CD4-positive, alpha-beta T cell treated with Interferon alpha-2 for 1 hour (primary cell): ENCODE results near the gene CHD5.

Source experiments
- DNase-seq, 2 donors: peaks; one replicate each; pipeline ENCODE4 v3.0.0-alpha.2; 2020 to 2022

Gene CHD5

DNA sequence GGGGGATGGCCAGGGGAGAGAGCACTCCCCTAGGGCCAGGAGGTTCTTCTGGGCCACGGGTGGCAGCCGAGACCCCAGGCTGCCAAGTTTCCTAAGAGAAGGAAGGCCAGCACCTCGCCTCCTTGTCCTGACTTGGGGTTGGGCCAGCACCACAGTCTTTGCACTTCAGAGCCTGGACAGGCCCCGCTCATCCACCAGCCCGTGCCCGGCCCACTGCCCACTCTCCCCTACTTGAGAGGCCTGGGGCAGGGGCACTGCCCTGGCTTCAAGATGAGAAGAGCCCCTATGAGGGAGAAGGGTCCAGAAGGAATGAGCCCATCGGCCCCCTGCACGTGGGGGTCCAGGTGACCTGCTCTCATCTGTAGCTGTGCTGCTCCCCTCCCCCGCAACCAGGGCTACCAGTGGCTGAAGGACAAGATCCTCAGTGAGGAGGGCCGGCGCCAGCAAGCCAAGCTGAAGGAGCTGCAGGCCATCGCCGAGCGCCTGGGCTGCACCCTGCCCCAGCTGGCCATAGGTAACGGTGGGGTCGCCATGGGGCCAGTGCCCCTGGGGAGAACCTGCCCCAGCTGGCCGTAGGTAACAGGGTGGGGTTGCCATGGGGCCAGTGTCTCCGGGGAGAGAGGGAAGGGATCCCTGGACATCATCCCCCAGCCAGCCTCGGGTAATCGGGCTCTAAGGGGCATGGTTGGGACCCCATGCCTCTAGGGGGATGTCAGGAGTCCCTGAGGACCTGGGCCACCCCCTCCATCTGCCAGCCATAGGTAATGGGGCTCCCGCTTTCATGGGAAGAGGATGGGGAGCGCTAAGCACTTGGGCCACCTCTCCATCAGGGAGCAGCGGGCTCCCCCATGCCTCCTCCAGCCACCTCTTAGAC lies 83.6 kb downstream of the CHD5 start:
- no peak for DNase-seq

DNA sequence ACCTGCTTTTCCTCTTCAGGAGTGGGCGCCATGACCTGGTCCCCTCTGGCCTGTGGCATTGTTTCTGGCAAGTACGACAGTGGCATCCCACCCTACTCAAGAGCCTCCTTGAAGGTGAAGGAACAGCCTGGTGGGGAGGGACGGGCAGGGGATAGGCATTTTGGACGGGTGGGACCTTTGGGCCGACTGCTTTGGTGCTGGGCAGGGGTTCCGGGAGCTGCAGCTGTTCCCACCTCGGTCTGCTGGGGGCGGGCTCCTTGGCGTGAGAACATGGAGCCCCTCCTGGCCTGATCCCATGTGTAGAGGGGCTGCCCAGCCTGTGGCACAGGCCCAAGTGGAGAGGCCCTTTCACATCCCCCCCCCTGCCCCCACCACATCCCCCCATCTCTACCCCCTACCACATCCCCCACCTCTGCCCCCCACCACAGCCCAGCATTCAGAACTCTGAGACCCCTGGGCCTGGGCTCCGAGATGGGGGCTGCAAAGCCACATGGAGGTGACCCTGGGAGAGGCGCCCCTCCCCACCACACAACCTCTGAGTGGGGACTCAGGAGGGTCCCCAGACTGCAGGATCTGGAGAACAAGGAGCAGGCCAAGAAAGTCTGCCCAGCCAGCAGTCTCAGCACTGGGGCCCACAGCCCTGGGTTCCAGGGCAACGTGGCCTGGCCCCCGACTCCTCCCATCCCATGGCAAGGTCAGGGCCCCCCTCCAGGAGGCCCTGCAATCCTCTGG lies 84.4 kb downstream of the CHD5 start:
- DNase-seq, result no peak

DNA sequence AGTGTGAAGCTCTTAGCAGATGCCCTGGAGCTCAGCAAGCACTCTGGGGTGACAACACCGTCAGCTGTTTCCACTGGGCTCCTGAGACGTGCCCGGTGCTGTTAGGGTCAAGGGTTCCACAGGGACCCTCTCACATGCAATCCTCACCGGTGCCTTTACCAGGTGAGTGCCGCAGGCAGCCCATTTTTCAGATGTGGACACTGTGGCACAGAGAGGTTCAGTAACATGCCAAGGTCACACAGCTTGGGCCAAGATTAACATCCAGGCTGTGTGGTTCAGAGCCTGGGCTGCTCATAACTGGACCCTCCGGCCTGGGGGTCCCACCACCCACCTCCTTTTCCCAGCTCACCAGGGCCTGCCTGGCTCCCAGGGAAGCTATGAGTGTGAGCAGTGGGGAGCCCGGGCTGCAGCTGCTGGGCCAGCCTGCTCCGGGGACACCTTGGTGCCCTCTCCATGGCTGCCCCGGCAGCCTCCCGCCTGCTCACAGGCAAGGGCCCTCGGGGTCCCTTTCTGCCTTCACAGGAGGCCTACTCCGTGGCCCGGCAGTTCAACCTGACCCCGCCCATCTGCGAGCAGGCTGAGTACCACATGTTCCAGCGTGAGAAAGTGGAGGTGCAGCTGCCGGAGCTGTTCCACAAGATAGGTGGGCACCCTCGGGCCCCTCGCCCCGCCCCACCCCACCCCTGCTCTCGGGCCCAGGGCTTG lies 85.2 kb downstream of the CHD5 start:
- no peak for DNase-seq

DNA sequence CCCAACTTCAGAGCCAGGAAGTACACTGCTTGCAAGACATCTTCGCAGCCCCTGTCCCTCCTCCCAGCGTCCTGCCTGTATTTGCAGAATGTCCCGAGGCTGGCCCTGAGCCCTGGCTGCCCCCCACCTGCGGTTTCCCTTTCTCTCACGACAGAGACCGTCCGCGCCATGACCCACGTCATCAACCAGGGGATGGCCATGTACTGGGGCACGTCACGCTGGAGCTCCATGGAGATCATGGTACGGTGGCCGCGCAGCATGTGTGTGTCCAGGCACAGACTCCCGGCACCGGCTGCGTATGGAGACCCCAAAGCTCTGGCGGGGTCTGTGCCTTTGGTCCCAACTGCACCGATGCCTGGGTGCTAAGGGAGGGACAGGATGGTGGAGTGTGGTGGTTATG lies 85.9 kb downstream of the CHD5 start:
- DNase-seq, result no peak

DNA sequence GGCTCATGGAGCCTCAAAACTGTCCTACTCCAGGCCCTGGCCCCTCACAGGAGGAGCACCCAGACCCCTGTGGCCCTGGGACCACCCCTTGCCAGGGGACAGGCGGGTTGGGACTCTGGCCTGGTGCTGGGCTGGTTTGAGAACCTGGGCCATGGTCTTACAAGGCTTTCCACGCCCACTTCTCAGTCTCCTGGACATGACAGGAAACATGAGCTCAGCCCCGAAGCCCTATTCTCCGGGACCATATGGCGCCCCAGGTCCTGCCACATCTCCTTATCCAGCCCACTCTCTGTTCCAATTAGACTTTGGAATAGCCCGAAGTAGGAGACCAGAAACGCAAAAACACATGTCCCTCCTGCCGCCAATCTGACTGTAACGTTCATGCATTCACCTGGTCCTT lies 86.5 kb downstream of the CHD5 start:
- DNase-seq, result no peak

DNA sequence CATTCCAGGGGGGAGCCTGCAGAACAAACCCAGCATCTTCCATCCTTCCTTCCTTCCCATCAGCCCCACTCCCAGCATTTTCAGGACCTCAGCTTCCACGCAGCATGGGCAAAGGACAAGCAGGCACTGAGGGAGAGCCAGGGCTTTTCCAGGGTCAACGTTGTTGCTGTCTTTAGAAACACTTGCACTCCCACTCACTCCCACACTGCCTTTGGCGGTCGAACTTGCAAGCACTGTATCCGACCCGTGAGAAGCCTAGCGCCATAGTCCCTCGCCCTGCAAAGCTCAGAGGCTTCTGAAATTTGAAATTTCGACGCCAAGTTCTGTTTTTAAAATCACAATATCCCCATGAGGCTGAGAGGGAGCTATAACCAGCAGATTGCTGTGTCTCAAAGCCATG lies 87.0 kb downstream of the CHD5 start:
- DNase-seq, result no peak

DNA sequence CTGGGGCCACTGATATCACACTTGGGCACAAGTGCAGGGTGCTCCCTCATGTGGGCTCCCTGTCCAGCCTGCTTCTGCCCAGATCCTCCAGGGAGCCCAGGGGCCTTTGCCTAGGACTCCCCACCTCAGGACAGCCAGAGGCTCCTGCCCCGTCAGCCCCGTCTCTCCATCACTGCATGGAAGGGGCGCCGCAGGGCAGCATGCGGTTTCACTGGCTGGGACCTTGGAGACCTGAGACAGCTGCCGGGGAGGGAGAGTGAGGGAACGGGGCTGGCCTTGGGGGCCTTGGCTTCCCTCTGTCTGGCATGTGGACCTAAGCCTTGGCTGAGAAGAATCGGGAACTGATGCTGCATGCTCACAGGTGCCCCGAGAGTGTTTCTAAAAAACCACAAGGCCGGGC lies 87.9 kb downstream of the CHD5 start:
- DNase-seq, result no peak

DNA sequence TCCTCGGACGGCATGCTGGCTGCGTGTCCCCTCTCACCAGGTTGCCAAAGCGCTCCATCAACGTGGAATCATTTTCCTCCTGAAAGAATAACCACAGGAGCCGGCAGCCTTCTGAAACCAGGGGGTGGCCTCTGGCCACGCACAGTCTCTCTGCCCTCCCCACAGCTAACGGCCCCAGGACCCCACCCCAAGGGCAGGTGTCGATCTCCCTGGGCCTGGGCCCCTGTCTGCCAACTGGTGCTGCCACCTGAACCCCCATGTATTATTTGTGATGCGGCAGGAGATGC lies 88.4 kb downstream of the CHD5 start:
- no peak for DNase-seq

DNA sequence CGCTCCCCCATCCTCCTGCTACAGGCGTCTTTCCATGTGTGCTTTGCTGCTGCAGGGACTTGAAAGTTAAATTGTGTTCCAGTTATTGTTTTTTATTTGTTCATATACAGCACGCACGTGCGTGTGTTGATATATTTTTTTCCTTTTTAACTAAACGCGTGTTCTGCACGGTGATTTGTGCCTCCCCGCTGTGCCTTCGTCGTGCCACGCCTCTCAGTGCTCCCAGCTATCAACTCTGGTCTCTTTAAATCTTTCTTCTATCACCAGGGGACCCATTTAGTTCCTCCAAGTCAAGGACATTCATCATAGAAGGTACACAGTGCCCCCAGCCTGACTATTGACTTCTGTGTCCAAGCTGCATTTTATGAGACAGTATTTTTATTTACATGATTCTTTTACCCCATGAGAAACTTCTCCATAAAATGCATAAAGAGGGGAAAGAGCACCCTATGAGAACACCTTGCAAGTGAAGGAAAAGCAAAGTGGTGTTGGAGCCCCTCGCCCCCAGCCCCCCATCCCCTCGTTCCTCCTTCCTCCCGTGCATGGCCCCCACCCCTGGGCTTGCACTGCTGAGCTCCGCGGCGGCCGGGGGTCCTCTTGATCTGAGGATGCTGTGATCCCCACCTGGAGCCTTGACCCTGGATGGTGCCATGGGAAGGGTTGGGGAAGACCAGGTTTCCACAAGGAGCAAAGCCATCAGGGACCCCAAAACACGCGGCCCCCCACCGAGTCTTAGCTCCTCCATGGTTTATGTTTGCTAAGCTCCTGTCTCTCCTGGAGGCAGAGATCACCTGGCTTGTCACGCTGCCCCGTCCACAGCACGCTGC lies 88.9 kb downstream of the CHD5 start:
- DNase-seq, result no peak

DNA sequence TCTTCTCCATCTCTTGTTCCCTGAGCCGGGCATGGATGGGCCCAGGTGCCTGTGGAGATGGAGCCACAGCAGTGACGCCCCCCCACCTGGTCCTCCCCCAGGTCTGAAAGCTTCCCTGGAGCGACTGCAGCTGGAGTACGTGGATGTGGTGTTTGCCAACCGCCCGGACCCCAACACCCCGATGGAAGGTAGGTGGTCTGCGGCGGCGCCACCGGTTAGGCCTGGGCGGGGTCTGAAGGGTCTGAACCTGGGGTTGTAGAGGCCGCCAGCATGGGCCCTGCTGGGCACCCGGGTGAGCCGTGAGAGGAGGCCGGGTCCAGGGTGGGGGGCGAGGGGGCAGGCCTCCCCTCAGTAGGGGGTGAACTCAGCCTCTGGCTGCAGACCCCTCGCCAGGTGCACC lies 89.8 kb downstream of the CHD5 start:
- no peak for DNase-seq

DNA sequence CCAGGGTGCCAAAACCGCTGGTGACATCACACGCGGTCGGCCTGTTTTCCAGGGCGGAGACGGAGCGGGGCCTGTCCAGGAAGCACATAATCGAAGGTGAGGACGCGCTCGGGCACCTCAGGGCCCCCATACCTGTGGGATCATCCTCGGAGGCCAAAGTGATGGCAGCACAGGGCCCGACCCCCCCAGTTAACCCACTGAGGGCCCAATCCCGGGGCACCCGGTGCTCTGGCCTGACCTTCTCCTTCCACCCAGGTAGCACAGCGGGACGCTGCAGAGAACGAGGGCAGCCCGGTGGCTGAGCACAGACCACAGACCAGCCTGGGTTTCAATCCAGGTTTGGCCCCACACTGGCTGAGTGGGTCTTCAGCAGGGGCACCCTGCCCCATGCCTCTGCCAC lies 91.2 kb downstream of the CHD5 start:
- no peak for DNase-seq

DNA sequence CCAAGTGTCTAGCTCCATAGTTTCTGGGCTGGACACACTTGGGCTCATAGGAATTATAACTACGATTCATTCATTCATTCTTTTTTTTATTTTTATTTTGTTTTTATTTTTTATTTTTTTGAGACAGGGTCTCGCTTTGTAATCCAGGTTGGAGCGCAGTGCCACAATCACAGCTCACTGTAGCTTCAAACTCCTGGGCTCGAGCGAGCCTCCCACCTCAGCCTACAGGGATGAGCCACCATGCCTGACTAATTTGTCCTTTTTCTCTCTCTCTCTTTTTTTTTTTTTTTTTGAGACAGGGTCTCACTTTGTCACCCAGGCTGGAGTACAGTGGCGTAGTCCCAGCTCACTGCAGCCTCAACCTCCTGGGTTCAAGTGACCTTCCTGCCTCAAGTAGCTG lies 92.2 kb downstream of the CHD5 start:
- DNase-seq, result no peak

DNA sequence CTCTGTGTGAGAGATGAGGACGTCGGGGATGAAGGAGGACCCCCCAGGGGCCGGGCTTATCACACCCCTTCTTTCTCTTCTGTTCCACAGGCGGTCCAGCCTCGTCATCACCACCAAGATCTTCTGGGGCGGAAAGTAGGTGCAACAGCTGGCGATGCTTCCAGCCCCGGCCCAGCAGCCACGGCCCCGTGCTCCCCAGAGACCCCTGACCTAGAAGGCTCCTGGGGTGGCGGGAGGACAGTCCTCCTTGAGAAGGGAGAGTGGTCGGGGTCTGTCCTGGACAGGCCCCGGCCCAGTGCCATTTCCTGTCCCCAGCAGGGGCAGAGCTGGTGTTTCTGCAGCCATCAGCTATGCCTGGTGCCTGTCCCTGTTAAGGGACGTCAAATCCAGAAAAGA lies 92.7 kb downstream of the CHD5 start:
- DNase-seq, result no peak

DNA sequence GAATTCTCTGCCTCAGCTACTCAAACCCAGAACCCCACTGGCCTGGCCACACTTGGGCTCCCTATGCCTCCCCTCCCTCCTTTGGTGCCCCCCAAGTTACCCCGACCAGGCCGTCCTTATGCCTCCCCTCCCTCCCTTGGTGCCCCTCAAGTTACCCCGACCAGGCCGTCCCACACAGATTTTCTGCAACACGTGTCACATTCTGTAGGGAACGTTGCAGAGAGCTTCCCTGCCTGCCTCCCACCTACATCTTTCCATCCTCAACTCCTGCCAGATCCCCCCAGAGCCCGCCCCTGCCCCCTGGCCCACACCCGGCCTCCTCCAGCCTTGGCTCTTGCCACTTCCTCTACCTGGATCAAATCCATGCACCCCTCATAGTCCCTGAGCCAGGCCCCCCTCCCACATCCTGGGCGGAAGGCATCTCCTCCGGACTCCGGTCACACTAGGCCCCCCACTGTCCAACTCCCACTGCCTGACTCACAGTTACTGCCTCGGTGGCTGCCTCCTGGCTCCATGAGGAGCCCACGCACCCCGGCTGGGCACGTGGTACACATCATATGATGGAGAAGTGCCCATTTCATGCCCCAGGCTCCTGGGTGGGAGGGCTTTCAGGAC lies 93.3 kb downstream of the CHD5 start:
- no peak for DNase-seq

DNA sequence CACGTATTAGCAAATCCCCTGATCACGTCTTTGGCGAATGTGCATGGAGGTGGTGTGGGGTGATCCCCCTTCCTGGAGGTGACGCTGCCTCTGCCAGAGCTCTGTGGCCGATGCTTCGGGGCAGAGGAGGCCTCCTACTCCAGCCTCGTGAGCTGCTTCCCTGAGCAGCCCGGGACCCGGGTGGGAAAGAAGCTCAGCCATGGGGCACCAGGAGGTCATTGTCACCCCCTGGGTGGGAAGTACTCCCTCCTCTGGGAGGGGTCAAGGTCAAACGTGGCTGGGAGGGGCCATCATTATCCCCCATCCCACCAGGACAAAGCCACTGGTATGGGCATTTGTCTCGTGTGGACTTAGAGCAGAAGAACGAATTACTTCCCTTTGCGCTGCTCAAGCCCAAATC lies 93.8 kb downstream of the CHD5 start:
- DNase-seq, result no peak

DNA sequence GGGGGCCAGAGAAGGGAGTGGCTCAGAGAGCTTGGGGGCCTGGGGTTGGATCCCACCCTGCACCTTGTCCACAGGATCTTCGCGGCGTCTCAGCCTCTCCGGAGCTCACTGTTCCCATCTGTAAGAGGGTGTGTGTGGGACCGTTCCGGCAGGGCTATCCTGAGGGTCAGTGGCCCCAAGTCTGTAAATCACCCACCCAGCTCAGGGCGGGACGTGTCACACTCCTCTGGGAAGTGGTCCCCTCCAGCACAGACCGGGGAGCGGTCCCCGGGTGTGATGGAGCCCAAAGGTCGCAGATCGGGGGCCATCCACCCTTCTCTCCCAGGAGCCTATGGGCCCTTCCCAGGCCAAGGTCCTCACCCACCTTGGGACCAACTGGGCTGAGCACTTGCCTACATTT lies 94.5 kb downstream of the CHD5 start:
- DNase-seq, result no peak

DNA sequence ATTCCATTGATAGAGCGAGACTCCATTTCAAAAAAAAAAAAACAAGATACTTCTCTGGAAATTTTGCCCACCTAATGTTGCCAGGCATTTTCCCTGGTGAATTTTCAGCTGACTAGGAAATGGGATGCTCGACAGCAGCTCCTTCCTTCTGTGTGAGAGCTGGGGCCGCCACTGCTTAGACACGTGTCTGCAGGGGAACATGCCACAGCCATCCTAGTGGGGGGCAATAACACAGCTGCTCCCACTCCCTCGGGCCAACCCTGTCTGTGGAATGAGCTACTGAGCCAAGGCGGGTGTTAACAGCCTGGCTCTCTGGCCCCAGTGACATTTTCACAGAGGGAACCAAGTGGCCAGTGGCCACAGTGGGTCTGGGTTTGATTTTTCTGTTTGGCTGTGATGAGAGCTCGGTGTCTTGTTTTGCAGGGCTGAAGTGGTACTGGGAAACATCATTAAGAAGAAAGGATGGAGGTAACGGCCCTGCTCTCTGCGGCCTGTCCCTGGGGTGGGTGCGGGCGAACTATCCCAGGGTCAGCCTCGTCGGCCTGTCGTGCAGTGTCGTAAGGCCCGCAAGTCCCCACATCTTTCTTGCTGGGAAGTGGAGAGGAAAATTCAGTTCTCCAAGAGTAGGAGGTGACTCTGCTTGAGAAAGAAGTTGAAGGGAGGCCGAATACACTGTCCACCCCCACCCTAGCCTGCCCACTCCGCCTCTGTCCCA lies 95.2 kb downstream of the CHD5 start:
- no peak for DNase-seq

DNA sequence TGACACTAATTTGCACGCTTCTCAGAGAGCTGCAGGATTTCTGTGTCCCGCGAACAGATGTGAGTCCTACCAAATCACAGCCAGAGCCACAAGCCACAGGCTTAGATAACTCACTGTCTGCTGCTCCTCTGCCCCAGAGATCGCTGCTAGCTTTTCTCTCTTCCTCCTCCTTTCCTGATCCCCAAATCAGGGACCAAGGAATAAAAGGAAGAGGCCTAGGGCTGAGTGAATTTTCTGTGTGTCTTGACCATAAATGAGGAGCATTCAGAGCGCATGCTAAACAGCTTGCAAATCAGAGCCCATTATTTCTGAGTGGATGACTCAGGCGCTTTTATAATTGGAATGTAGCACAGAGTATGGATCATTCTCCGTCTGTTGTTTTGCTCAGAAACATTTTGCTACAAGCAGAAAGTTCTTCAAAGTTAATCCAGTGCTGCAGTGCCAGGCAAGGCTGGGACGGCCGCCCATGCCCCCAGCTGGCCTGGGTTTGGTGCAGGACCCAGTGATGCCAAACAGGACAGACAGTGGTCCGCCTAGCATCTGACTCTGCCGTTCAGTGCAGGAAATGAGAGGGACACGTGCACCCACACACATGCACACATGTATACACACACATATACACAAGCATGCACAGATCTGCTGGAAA lies 96.2 kb downstream of the CHD5 start:
- DNase-seq, result no peak

DNA sequence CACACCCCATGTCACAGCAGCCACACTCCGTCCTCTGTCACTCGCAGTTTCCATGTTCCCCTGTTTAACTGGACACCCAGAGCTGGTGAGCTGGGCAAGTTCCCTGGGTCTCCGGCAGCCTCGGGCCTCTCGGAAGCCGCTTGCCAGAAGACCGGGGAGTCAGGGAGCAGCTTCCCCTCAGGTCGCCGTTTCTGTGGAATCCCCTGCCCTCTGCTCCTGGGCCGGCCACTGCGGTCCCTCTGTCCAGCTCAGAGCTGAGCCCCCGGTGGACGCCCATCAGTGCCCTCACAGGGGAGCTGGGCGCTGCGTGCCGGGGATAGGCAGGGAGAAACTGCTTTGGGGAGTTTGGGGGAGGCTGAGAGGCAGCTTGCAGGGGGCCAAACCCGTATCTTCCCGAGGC lies 96.7 kb downstream of the CHD5 start:
- no peak for DNase-seq

DNA sequence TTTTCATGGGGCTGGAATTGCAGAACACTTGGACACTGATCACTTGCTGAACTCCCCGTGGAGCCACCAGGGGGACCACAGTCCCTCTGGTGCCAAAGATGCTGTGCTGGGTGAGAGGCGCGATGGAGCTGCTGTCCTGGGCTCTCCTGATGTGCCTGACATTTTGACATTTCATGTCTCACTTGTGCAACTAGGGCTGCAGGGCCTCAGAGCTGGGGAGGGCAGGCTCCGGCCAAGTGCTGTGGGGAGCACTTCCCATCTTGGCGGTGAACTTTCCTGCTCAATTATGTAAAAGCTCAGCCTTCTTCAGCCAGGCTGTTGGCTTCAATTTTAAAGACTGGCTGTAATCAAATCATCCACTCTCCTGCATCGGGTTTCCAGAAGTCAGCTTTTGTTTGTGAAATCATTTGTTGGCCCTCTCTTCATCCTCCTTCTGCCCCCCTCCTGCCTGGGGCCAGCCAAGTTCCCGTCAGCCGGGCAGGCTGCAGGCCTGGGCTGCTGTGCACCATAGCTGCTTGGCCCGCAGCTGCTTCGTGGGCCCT lies 97.6 kb downstream of the CHD5 start:
- DNase-seq, result no peak

DNA sequence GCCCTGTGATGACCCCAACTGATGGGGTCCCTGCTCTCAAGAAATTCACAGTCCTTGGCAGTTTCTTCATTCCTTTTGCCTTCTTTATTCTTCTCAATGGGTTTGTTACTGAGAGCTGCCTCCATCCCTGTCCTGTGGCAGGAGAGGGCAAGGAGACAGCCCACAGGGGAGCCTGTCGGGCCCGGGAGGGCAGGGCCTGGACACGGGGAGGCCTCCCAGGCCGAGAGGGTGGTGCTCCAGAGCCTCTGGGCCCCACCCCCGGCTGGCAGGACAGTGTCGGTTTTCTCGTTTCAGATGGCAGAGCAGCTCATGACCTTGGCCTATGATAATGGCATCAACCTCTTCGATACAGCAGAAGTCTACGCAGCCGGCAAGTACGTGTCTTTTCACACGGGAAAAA lies 98.2 kb downstream of the CHD5 start:
- DNase-seq, result no peak
